CD4-positive, alpha-beta T cell treated with Interleukin-4 for 4 hours (primary cell): ENCODE measurements around the gene TRIP12.
"Not testable (repeated sequence)": the region's sequence is repeated elsewhere in the genome, so short reads cannot be mapped to it uniquely, and the experiment has no call there.

Source experiments
- DNase-seq: peaks from one replicate; pipeline ENCODE4 v3.0.0-alpha.2; 2020

The TRIP12 gene

GRCh38 chr2:229917793-229918192, 4.0 kb downstream of the TRIP12 start:
- no peak for DNase-seq

- DNase-seq: no peak
Observed at GRCh38 chr2:229914171-229914570, 7.6 kb downstream of the TRIP12 start.

- peak; percentile 40 for DNase-seq
Observed at GRCh38 chr2:229910832-229911412, 10.9 kb downstream of the TRIP12 start.

DNA sequence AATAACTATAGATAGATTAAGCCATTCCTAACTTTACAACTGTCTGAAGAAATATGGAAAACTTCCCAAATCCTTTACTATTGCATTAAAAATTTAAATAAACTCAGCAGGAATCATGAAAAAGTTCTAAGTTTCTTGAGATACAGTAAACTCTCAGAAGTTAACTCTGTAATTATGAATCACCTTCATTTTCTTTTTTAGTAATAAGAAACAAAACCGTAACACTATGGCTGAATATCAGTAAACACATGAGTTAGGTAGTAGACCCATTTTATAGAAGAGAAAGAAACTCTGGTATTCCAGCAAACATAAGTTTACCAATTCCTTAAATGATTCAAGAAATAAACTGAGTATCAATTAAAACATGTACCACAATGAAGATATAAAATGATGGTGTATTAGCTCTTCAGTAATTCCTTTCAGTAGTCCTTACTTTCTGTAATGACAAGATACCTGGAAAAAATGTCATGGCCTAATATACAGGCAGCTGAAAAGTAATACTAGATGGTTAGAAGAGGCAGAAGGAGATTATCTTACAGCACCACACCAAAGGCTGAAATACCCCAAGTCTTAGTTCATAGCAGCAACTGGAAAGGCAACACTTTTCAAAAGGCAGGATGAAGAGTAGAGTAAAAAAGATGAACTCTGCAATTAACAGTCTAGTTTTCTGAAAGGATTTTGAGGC, 11.5 kb downstream of the TRIP12 start:
- DNase-seq: no peak

GRCh38 chr2:229909090-229909489, 12.7 kb downstream of the TRIP12 start:
- DNase-seq: no peak

GRCh38 chr2:229905601-229906000, 16.2 kb downstream of the TRIP12 start:
- no peak for DNase-seq

- no peak for DNase-seq
Observed at GRCh38 chr2:229903037-229903436, 18.8 kb downstream of the TRIP12 start.

- no peak for DNase-seq
Observed at GRCh38 chr2:229901819-229902218, 20.0 kb downstream of the TRIP12 start.

GRCh38 chr2:229900514-229900913, 21.3 kb downstream of the TRIP12 start:
- DNase-seq: not testable (repeated sequence)

DNA sequence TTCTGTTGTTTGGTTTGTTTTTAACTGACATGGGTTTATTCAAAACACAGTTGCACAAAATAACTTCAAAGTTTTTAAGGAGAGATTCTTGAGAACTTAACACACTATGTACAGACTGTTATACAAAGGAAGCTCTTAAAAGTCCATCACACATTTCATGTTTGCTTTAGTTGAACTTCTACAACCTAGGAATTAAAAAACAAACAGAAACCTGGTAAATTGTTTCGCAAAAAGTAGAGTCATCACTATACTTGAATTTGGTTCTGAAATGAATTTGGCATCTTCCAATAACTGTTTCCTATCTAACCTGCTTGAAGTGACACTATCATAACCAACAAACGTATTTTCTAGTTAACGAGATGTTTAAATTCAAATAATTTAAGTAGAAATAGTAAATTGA, 21.8 kb downstream of the TRIP12 start:
- no peak for DNase-seq

DNA sequence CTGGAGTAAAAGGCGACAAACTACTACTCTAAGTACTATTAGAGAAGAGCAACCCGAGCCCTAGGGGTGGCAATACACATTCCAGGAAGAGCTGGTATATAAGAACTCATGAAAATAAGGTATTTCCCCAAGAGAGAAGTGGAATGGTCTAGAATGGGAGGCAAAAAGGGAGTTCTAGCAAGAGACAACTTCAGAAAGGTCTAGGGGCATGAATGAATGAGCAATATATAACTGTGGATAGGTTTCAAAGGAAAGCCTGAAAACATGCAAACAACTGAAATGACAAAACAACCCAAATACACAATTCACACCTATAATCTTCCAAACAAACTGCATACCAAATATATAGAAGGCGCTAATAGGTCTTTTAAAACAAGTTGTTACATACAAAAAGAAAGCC, 22.2 kb downstream of the TRIP12 start:
- no peak for DNase-seq

DNA sequence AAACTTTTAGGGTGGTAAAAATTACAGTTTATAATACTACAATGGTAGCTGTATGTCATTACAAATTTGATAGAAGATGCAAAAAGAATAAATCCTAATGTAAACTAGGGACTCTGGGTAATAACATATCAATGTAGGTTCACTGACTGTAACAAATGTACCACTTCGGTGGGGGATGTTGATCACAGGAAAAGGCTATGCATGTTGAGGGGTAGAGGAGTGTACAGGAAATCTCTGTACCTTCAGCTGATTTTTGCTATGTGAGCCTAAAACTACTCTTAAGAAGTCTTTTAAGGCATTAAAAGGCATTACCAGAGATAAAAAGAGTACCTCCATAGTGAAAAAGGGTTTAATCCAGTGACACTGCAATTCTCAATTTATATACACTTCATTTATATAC, 25.0 kb downstream of the TRIP12 start:
- DNase-seq: no peak

GRCh38 chr2:229889023-229889422, 32.8 kb downstream of the TRIP12 start:
- DNase-seq: no peak

- DNase-seq: no peak
Observed at GRCh38 chr2:229888031-229888430, 33.8 kb downstream of the TRIP12 start.

DNA sequence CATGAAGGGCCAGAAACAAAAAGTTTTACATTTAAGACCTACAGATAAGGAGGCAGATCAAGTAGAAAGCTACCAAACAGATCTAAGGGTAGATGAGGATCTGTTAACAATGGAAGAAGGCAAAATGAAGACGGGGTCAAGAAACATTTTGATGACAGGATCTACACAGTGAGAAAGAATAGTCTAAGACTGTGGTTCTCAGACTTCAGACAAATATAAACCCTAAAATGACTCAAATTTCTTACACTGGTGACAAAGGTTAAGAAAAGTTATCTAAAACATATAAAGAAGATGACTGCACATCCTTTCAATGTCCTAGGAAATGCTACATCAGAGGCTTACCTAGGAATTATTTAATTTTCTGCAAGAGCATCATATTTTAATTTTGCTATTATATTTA, 34.4 kb downstream of the TRIP12 start:
- no peak for DNase-seq

DNA sequence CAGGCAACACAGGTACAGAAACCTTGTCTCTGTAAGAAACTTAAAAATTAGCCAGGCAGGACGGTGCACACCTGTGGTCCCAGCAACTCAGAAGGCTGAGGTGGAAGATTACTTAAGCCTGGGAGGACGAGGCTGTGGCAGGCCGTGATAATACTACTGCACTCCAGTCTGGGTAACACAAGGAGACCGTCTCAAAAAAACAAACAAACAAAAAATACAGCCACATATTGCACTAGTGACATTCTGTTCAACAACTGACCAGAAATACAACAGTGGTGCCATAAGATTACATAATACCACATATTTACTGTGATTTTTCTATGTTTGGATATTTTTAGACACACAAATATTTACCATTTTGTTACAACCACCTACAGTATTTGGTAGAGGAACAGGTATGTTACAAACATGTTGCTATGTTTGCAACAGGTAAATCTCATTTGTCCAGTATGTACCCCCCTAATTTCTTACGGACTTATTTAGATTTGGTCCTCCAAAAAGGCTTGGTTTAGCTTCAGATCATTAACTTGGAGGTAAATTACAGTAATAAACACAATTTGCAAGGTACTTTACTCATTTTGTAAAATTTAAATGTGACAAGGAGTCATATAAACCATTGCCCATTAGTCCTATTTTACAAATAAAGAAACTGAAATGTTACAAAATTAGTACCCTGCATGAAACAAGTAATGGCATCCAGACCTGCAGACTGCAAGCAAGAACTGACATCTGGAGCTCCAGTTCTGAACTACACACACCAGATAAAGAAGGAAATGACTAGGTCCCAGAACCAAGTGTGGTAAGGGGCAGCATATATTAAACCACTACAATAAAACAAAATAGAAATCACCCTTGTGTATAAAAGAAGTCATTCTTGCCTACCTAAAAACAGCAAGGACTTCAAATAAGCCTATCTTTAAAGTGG, 36.8 kb downstream of the TRIP12 start:
- DNase-seq: no peak

GRCh38 chr2:229882583-229882982, 39.2 kb downstream of the TRIP12 start:
- DNase-seq: no peak

- no peak for DNase-seq
Observed at GRCh38 chr2:229880892-229881586, 40.8 kb downstream of the TRIP12 start.

- no peak for DNase-seq
Observed at GRCh38 chr2:229879191-229879950, 42.4 kb downstream of the TRIP12 start.

GRCh38 chr2:229875549-229875948, 46.3 kb downstream of the TRIP12 start:
- DNase-seq: no peak

GRCh38 chr2:229874647-229875046, 47.2 kb downstream of the TRIP12 start:
- DNase-seq: no peak

- no peak for DNase-seq
Observed at GRCh38 chr2:229873123-229873581, 48.7 kb downstream of the TRIP12 start.
